ENCODE data around the gene KCNA3.
"Not testable (repeated sequence)": the region's sequence is repeated elsewhere in the genome, so short reads cannot be mapped to it uniquely, and the experiment has no call there.

DNA sequence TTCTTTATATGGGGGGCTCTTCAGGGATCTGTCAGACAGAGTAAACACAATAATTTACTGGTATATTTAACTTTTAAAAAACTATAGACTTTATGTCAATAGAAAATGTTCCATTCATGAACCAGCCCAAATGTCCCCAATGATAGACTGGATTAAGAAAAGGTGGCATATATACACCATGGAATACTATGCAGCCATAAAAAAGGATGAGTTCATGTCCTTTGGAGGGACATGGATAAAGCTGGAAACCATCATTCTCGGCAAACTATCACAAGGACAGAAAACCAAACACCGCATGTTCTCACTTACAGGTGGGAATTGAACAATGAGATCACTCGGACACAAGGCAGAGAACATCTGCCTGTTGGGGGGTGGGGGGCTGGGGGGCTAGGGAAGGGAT is 15.2 kb downstream of the KCNA3 start:
- TF ChIP-seq FOSL2 (IDR thresholded peaks at IDR 0.05; ENCODE audit: borderline replicate concordance, low read depth); MXI1 (IDR thresholded peaks at IDR 0.05; ENCODE audit: low read depth, low read length): not testable (repeated sequence)
- TF ChIP-seq, protein P1, sequence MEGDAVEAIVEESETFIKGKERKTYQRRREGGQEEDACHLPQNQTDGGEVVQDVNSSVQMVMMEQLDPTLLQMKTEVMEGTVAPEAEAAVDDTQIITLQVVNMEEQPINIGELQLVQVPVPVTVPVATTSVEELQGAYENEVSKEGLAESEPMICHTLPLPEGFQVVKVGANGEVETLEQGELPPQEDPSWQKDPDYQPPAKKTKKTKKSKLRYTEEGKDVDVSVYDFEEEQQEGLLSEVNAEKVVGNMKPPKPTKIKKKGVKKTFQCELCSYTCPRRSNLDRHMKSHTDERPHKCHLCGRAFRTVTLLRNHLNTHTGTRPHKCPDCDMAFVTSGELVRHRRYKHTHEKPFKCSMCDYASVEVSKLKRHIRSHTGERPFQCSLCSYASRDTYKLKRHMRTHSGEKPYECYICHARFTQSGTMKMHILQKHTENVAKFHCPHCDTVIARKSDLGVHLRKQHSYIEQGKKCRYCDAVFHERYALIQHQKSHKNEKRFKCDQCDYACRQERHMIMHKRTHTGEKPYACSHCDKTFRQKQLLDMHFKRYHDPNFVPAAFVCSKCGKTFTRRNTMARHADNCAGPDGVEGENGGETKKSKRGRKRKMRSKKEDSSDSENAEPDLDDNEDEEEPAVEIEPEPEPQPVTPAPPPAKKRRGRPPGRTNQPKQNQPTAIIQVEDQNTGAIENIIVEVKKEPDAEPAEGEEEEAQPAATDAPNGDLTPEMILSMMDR (IDR thresholded peaks at IDR 0.05), result not testable (repeated sequence)
- TF ChIP-seq, protein P2, sequence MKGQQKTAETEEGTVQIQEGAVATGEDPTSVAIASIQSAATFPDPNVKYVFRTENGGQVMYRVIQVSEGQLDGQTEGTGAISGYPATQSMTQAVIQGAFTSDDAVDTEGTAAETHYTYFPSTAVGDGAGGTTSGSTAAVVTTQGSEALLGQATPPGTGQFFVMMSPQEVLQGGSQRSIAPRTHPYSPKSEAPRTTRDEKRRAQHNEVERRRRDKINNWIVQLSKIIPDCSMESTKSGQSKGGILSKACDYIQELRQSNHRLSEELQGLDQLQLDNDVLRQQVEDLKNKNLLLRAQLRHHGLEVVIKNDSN (IDR thresholded peaks at IDR 0.05; ENCODE audit: borderline replicate concordance, low read depth), result not testable (repeated sequence)

All from SK-N-SH (cell line).